Activated CD4-positive, alpha-beta T cell treated with anti-CD3 and anti-CD28 coated beads, Interleukin-2, amount 10 ng/mL, durations not matched to agents 7 days and 5 days (primary cell): ENCODE data around the gene UBASH3B. TPM values are rescaled to one million over a fixed set of nuclear protein-coding genes. Genes with fewer than 3 reads are reported as not detected.

Source experiments
- CTCF ChIA-PET: fragments of 350-600 bp; sonication (Branson Sonifier 250); formaldehyde crosslinking; loops from one replicate; lab custom pipeline; 2021; ENCODE audit warnings: antibody characterized with exemption; lab: Charles Lee
- POLR2A ChIA-PET: fragments of 350-600 bp; sonication (Branson Sonifier 250); formaldehyde crosslinking; loops from one replicate; lab custom pipeline; 2021; ENCODE audit warnings: antibody characterized with exemption; lab: Charles Lee
- DNase-seq: peaks from one replicate; pipeline ENCODE4 v3.0.0-alpha.2; 2020
- H3K27ac Mint-ChIP-seq: one replicate; pipeline ENCODE4 v1.8.0; 2021; ENCODE audit warnings: mild to moderate bottlenecking, moderate library complexity, mixed read lengths
- H3K27me3 Mint-ChIP-seq: one replicate; pipeline ENCODE4 v1.8.0; 2021; ENCODE audit warnings: mixed read lengths
- H3K36me3 Mint-ChIP-seq: one replicate; pipeline ENCODE4 v1.8.0; 2021; ENCODE audit warnings: low read depth, mixed read lengths
- H3K4me1 Mint-ChIP-seq: one replicate; pipeline ENCODE4 v1.8.0; 2021; ENCODE audit warnings: mixed read lengths
- H3K4me3 Mint-ChIP-seq: one replicate; pipeline ENCODE4 v1.8.0; 2021; ENCODE audit warnings: mild to moderate bottlenecking, moderate library complexity, mixed read lengths
- H3K9me3 Mint-ChIP-seq: one replicate; pipeline ENCODE4 v1.8.0; 2021; ENCODE audit warnings: mixed read lengths
- total RNA-seq, 2 experiments: library from RNA; stranded (reverse); gene quantifications; one replicate each; pipeline ENCODE4 v1.2.3, GENCODE V29; 2021

The UBASH3B gene
- total RNA-seq, 2 experiments from 2014 or later, result 15.2 to 15.8 TPM

- H3K4me1 Mint-ChIP-seq, result peaks cover 46% of the 10 kb centered on the region
Observed at GRCh38 chr11:122668562-122669090, 13.1 kb downstream of the UBASH3B start.

GRCh38 chr11:122670131-122670530 is 14.6 kb downstream of the UBASH3B start:
- Mint-ChIP-seq H3K9me3 (peaks cover 5% of the 10 kb centered on the region), H3K4me3 (no peak overlapping the region), H3K27ac (no peak overlapping the region), H3K27me3 (peaks cover 2% of the 10 kb centered on the region), H3K36me3 (peaks cover 28% of the 10 kb centered on the region), H3K4me1 (peaks cover 58% of the 10 kb centered on the region)
- POLR2A ChIA-PET, result no interaction called here
- CTCF ChIA-PET, result interaction anchor here (0.7 to 1.7 kb wide), 2 partner anchors 14 to 57 kb away, joined by 3 to 6 read pairs; no protein-coding TSS in a partner anchor
- no peak for DNase-seq

More at GRCh38 chr11:122668562-122669090, 13.1 kb downstream of the UBASH3B start:
- Mint-ChIP-seq H3K9me3 (peaks cover 5% of the 10 kb centered on the region), H3K27me3 (peaks cover 2% of the 10 kb centered on the region), H3K27ac (peak overlapping the region; percentile 28), H3K36me3 (peaks cover 28% of the 10 kb centered on the region), H3K4me3 (no peak overlapping the region)
- ChIA-PET POLR2A (interaction anchor here (0.6 kb wide), 1 partner anchor 9 kb away, joined by 4 read pairs; no protein-coding TSS in a partner anchor), CTCF (interaction anchor here (0.6 to 1.7 kb wide), 3 partner anchors 12 to 115 kb away, joined by 3 to 6 read pairs (median 3); no protein-coding TSS in a partner anchor)
- no peak for DNase-seq

GRCh38 chr11:122671400-122671891 is 15.9 kb downstream of the UBASH3B start:
- ChIA-PET POLR2A (no interaction called here), CTCF (interaction anchor here (1.2 kb wide), 1 partner anchor 10 kb away, joined by 3 read pairs; no protein-coding TSS in a partner anchor)
- Mint-ChIP-seq H3K4me3 (no peak overlapping the region), H3K36me3 (peaks cover 28% of the 10 kb centered on the region), H3K27ac (no peak overlapping the region), H3K4me1 (peaks cover 67% of the 10 kb centered on the region), H3K27me3 (peaks cover 2% of the 10 kb centered on the region), H3K9me3 (peaks cover 5% of the 10 kb centered on the region)
- no peak for DNase-seq

- peaks cover 2% of the 10 kb centered on the region for H3K27me3 Mint-ChIP-seq
- H3K4me3 Mint-ChIP-seq, result no peak overlapping the region
- no peak for DNase-seq
- POLR2A ChIA-PET, result no interaction called here
- H3K4me1 Mint-ChIP-seq, result peaks cover 64% of the 10 kb centered on the region
- CTCF ChIA-PET, result interaction anchor here (1.3 kb wide), 1 partner anchor 43 kb away, joined by 4 read pairs; no protein-coding TSS in a partner anchor
- peaks cover 26% of the 10 kb centered on the region for H3K36me3 Mint-ChIP-seq
- peaks cover 5% of the 10 kb centered on the region for H3K9me3 Mint-ChIP-seq
- H3K27ac Mint-ChIP-seq, result no peak overlapping the region
Observed at GRCh38 chr11:122672892-122673291, 17.4 kb downstream of the UBASH3B start.

DNA sequence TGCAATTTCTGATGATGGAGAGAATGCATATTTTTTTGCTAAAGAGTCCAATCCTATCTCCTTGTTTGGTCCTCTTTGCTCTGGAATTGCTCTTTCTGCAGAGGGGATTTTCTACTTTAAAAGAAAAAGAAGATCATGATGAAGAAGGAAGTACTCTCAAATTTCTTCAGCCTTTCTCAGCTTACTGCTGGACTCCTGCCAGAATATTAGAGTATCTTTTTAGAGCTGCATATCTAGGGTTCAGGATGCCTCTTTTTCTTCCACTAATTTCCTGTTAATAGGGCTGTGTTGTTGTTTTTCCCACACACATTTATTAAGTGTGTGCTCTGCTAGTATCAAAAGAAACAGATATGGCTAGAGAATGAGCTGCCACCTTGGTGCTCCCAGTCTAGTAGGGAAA is 18.2 kb downstream of the UBASH3B start:
- Mint-ChIP-seq H3K9me3 (peaks cover 5% of the 10 kb centered on the region), H3K4me3 (no peak overlapping the region), H3K4me1 (peaks cover 57% of the 10 kb centered on the region), H3K27ac (no peak overlapping the region), H3K27me3 (no peaks in the 10 kb centered on the region), H3K36me3 (peaks cover 22% of the 10 kb centered on the region)
- CTCF ChIA-PET, result interaction anchor here (0.8 to 1.4 kb wide), 6 partner anchors 9 to 81 kb away, joined by 3 to 5 read pairs (median 4); no protein-coding TSS in a partner anchor
- no peak for DNase-seq
- POLR2A ChIA-PET, result interaction anchor here (0.6 kb wide), 1 partner anchor 63 kb away, joined by 3 read pairs; no protein-coding TSS in a partner anchor

DNA sequence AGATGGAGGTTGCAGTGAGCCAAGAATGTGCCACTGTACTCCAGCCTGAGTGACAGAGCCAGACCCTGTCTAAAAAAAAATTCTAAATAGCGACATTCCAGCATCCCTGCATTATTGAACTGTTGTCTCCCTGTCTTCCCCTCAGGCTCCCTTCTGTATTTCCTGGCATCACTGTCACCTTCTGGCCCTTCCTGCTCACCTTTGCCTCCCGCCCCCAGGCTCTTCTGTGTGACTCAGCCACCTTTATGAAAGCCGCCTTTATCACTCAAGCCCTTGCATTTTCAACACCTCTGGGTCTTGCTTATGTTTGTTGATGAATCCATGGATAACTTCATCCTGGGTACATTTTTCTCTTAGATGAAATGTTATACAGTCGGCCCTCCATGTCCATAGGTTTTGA is 21.1 kb downstream of the UBASH3B start:
- no peak overlapping the region for H3K4me3 Mint-ChIP-seq
- H3K9me3 Mint-ChIP-seq, result no peaks in the 10 kb centered on the region
- peaks cover 39% of the 10 kb centered on the region for H3K4me1 Mint-ChIP-seq
- peaks cover 5% of the 10 kb centered on the region for H3K36me3 Mint-ChIP-seq
- peak overlapping the region; percentile 16 for H3K27ac Mint-ChIP-seq
- ChIA-PET CTCF (no interaction called here), POLR2A (no interaction called here)
- DNase-seq, result no peak
- no peaks in the 10 kb centered on the region for H3K27me3 Mint-ChIP-seq

GRCh38 chr11:122677256-122677655 is 21.7 kb downstream of the UBASH3B start:
- H3K9me3 Mint-ChIP-seq, result no peaks in the 10 kb centered on the region
- CTCF ChIA-PET, result interaction anchor here (1.7 kb wide), 1 partner anchor 10 kb away, joined by 4 read pairs; no protein-coding TSS in a partner anchor
- peaks cover 41% of the 10 kb centered on the region for H3K4me1 Mint-ChIP-seq
- H3K4me3 Mint-ChIP-seq, result no peak overlapping the region
- no peak for DNase-seq
- H3K27me3 Mint-ChIP-seq, result no peaks in the 10 kb centered on the region
- POLR2A ChIA-PET, result no interaction called here
- H3K27ac Mint-ChIP-seq, result no peak overlapping the region
- peaks cover 3% of the 10 kb centered on the region for H3K36me3 Mint-ChIP-seq

DNA sequence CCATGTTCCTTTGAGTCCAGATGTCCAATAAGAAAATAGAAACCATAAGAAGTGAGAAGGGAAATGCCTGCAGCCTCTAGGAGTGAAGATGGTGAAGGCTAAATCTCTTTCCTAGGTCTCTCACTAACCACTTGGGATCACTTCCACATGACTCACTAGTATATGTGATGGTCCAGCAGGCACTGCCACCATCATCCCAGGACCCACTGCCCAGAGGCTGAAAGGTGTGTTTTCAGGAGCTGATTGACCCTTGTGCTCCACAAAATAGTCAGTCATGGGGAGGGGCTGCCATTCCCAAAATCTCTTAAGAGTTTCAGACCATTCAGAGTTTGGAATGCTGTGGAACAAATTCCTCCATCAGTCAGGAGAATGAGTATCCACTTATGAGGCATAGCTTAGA is 22.9 kb downstream of the UBASH3B start:
- no peaks in the 10 kb centered on the region for H3K27me3 Mint-ChIP-seq
- POLR2A ChIA-PET, result interaction anchor here (0.6 kb wide), 1 partner anchor 718 kb away, joined by 8 read pairs; no protein-coding TSS in a partner anchor
- peaks cover 37% of the 10 kb centered on the region for H3K4me1 Mint-ChIP-seq
- no peak overlapping the region for H3K27ac Mint-ChIP-seq
- CTCF ChIA-PET, result interaction anchor here (0.9 to 1.7 kb wide), 3 partner anchors 9 to 67 kb away, joined by 3 to 4 read pairs (median 4); no protein-coding TSS in a partner anchor
- H3K9me3 Mint-ChIP-seq, result no peaks in the 10 kb centered on the region
- H3K4me3 Mint-ChIP-seq, result no peak overlapping the region
- no peak for DNase-seq
- no peaks in the 10 kb centered on the region for H3K36me3 Mint-ChIP-seq

GRCh38 chr11:122679466-122679865 is 23.9 kb downstream of the UBASH3B start:
- Mint-ChIP-seq H3K27me3 (no peaks in the 10 kb centered on the region), H3K9me3 (no peaks in the 10 kb centered on the region), H3K27ac (no peak overlapping the region), H3K36me3 (peaks cover 2% of the 10 kb centered on the region), H3K4me1 (peaks cover 35% of the 10 kb centered on the region), H3K4me3 (no peak overlapping the region)
- ChIA-PET POLR2A (no interaction called here), CTCF (interaction anchor here (1.0 to 1.4 kb wide), 3 partner anchors 17 to 21 kb away, joined by 3 read pairs; no protein-coding TSS in a partner anchor)
- no peak for DNase-seq

DNA sequence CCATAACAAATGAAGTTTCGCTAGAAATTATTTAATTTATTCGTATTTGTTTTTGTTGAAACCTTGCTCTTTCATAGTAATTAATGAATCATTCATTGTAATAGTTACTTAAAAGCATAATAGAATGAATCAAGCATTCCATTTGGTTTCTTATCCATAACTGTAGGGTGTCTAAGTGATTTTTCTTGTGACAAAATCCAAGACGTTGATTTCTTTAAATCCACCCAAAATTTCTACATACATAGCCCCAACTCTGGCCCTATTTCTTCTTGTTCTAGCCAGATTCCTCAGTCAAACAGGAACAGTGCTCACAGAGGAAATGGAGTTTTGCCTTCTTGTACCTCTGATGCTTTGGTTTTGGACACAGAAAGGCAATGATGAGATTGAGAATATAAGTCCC is 25.5 kb downstream of the UBASH3B start:
- no peak overlapping the region for H3K4me3 Mint-ChIP-seq
- DNase-seq, result no peak
- H3K27me3 Mint-ChIP-seq, result no peaks in the 10 kb centered on the region
- POLR2A ChIA-PET, result no interaction called here
- no peak overlapping the region for H3K27ac Mint-ChIP-seq
- H3K9me3 Mint-ChIP-seq, result no peaks in the 10 kb centered on the region
- H3K36me3 Mint-ChIP-seq, result peaks cover 2% of the 10 kb centered on the region
- CTCF ChIA-PET, result no interaction called here
- H3K4me1 Mint-ChIP-seq, result peaks cover 19% of the 10 kb centered on the region

GRCh38 chr11:122681735-122682134 is 26.2 kb downstream of the UBASH3B start:
- Mint-ChIP-seq H3K4me3 (no peak overlapping the region), H3K27me3 (no peaks in the 10 kb centered on the region), H3K36me3 (peaks cover 2% of the 10 kb centered on the region), H3K27ac (no peak overlapping the region), H3K4me1 (peaks cover 14% of the 10 kb centered on the region), H3K9me3 (no peaks in the 10 kb centered on the region)
- no peak for DNase-seq
- ChIA-PET CTCF (interaction anchor here (1.3 kb wide), 1 partner anchor 73 kb away, joined by 3 read pairs; no protein-coding TSS in a partner anchor), POLR2A (no interaction called here)

DNA sequence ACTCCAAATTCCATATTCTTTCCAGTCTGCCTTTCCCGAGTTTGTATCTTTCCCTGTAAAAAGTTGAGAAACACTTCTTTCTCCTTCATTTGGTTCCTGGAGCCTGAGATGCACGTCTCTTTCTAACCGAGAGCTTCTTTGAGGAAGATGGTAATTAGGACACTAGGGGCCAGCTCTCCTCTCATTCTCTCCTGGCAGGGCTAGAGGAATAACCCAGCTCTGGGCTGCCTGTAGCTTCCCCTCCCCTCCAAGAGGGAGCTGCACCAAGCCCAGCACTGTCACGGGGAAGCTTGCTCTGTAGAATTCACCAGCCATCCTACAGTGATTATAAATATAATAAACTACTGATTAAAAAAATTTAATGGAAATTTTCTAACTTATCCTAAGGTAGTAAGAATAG is 26.9 kb downstream of the UBASH3B start:
- Mint-ChIP-seq H3K9me3 (no peaks in the 10 kb centered on the region), H3K27me3 (no peaks in the 10 kb centered on the region), H3K4me3 (no peak overlapping the region), H3K27ac (no peak overlapping the region), H3K36me3 (peaks cover 2% of the 10 kb centered on the region), H3K4me1 (peaks cover 11% of the 10 kb centered on the region)
- ChIA-PET CTCF (interaction anchor here (0.6 to 2.2 kb wide), 4 partner anchors 8 to 72 kb away, joined by 3 to 10 read pairs (median 3); no protein-coding TSS in a partner anchor), POLR2A (no interaction called here)
- no peak for DNase-seq

DNA sequence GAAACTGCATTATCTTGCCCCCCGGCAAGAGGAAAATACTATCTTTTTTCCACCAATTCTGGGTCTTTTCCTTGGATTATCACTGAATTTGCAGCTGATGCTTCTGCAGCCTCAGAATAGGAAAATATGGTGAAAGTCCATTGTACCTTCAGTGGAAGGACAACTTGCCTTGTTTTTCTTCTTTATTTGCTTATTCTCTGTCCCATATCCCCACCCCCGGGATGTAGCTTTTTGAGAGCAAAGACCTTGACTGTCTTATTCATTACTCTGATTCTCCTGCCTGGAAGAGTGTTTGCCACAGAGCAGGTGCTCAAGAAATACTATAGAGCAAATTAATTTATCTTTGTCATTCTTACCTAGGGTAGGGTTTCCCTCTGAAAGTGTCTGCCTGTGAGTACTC is 29.5 kb downstream of the UBASH3B start:
- no peak for DNase-seq
- Mint-ChIP-seq H3K4me1 (peaks cover 24% of the 10 kb centered on the region), H3K27me3 (no peaks in the 10 kb centered on the region), H3K36me3 (peaks cover 2% of the 10 kb centered on the region), H3K27ac (no peak overlapping the region), H3K4me3 (no peak overlapping the region), H3K9me3 (no peaks in the 10 kb centered on the region)
- CTCF ChIA-PET, result interaction anchor here (0.6 kb wide), 1 partner anchor 178 kb away, joined by 3 read pairs; no protein-coding TSS in a partner anchor
- POLR2A ChIA-PET, result no interaction called here
